ENCODE results near the gene BAIAP2L1.
"Not testable (repeated sequence)": the region's sequence is repeated elsewhere in the genome, so short reads cannot be mapped to it uniquely, and the experiment has no call there.

- not testable (repeated sequence) for TF ChIP-seq POLR2AphosphoS5 (IDR thresholded peaks at IDR 0.05); POLR2A (IDR thresholded peaks at IDR 0.05); CTCF (IDR thresholded peaks at IDR 0.05); EP300 (IDR thresholded peaks at IDR 0.05; ENCODE audit: low read depth)
These were observed 15.4 kb downstream of the BAIAP2L1 start for GRCh38 chr7:98385532-98385931.

All from transverse colon (tissue), 4 donors.